Mammary epithelial cell (primary cell): ENCODE results near the gene ANO1.

ENCODE experiments used
- EZH2 ChIP-seq: IDR thresholded peaks from 2 replicates; pipeline ENCODE4 v1.6.1; 2012; ENCODE audit warnings: low read length, inconsistent platforms, borderline replicate concordance
- TF ChIP-seq, protein P1 (sequence below), 2 donors: IDR thresholded peaks in 1 of 2; conservative IDR thresholded peaks in 1 of 2; 2 replicates each; pipeline ENCODE4 v1.5.1; 2011 to 2012; ENCODE audit warnings: inconsistent platforms in 2 of 2, low read length in 2 of 2, mild to moderate bottlenecking in 2 of 2, control low read depth in 1 of 2, low read depth in 1 of 2; ENCODE audit not compliant: insufficient read depth in 1 of 2; ENCODE audit errors: extremely low read depth in 1 of 2

DNA sequence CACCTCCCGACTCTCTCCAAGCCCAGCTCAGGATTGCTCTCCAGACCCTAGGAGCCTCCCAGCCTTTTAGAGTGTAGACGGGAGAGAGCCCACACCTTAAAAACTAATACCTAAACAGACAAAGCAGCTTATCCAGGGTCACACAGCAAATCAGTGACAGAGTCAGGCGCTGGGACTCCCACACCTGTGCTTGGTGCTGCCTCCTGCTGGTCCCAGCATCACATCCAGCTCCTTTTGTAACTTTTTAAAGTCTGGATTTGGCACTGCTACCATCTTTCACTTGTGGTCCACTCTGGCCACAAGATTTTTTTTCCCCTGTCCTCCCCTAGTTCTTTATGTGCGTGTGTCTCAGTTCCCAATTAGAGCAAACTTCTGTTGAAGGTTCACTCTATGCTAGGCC is 4.7 kb downstream of the ANO1 start:
- TF ChIP-seq, protein P1, sequence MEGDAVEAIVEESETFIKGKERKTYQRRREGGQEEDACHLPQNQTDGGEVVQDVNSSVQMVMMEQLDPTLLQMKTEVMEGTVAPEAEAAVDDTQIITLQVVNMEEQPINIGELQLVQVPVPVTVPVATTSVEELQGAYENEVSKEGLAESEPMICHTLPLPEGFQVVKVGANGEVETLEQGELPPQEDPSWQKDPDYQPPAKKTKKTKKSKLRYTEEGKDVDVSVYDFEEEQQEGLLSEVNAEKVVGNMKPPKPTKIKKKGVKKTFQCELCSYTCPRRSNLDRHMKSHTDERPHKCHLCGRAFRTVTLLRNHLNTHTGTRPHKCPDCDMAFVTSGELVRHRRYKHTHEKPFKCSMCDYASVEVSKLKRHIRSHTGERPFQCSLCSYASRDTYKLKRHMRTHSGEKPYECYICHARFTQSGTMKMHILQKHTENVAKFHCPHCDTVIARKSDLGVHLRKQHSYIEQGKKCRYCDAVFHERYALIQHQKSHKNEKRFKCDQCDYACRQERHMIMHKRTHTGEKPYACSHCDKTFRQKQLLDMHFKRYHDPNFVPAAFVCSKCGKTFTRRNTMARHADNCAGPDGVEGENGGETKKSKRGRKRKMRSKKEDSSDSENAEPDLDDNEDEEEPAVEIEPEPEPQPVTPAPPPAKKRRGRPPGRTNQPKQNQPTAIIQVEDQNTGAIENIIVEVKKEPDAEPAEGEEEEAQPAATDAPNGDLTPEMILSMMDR (conservative IDR thresholded peaks at IDR 0.05 in 1 of 2, IDR thresholded peaks at IDR 0.05 in 1 of 2; ENCODE audit: extremely low read depth in 1 of 2, insufficient read depth in 1 of 2, low read depth in 1 of 2, low read length in 2 of 2): peak; percentile 37 to 51
- no peak for TF ChIP-seq EZH2
